NT2/D1 (cell line): ENCODE measurements around the gene KCNJ10.

Experiments
- DNase-seq: peaks from one replicate; pipeline ENCODE4 v3.0.0-alpha.2; 2011; ENCODE audit warnings: low read depth, low spot score
- H3K27me3 ChIP-seq: 2 replicates; pipeline ENCODE4 v1.6.0; 2011; ENCODE audit warnings: mild to moderate bottlenecking; ENCODE audit not compliant: insufficient read length, insufficient read depth
- H3K36me3 ChIP-seq: 2 replicates; pipeline ENCODE4 v1.6.1; 2011; ENCODE audit warnings: mild to moderate bottlenecking, low read length, mixed read lengths; ENCODE audit not compliant: insufficient read depth, insufficient read length
- H3K4me1 ChIP-seq: 2 replicates; pipeline ENCODE4 v1.5.1; 2011; ENCODE audit not compliant: insufficient read depth, insufficient read length
- H3K4me3 ChIP-seq: 2 replicates; pipeline ENCODE4 v1.5.1; 2011; ENCODE audit warnings: low read depth; ENCODE audit not compliant: insufficient read length
- H3K9ac ChIP-seq: 2 replicates; pipeline ENCODE4 v1.6.0; 2011; ENCODE audit warnings: low read depth; ENCODE audit not compliant: insufficient read length
- H3K9me3 ChIP-seq: 2 replicates; pipeline ENCODE4 v1.5.1; 2011; ENCODE audit warnings: mild to moderate bottlenecking, low read length; ENCODE audit not compliant: insufficient read depth
- SUZ12 ChIP-seq: IDR thresholded peaks from 2 replicates; pipeline ENCODE4 v1.6.1; 2011; ENCODE audit not compliant: insufficient read length, insufficient read depth; ENCODE audit errors: extremely low read depth
- YY1 ChIP-seq: IDR thresholded peaks from 2 replicates; pipeline ENCODE4 v1.6.1; 2011; ENCODE audit not compliant: insufficient read length, insufficient read depth
- ZNF274 ChIP-seq: IDR thresholded peaks from 2 replicates; pipeline ENCODE4 v1.6.1; 2011; ENCODE audit warnings: mild to moderate bottlenecking, low read depth, low read length

Gene KCNJ10

GRCh38 chr1:160086456-160086892, 16.5 kb upstream of the KCNJ10 start:
- Histone ChIP-seq H3K36me3 (peaks cover 26% of the 10 kb centered on the region), H3K9me3 (no peaks in the 10 kb centered on the region), H3K27me3 (peaks cover 14% of the 10 kb centered on the region), H3K4me3 (no peak overlapping the region), H3K9ac (no peak overlapping the region), H3K4me1 (peaks cover 2% of the 10 kb centered on the region)
- TF ChIP-seq ZNF274 (no peak), YY1 (no peak), SUZ12 (no peak)
- DNase-seq = no peak

GRCh38 chr1:160085686-160086455, 15.9 kb upstream of the KCNJ10 start:
- TF ChIP-seq ZNF274 (no peak), SUZ12 (no peak), YY1 (no peak)
- H3K27me3 ChIP-seq = peaks cover 15% of the 10 kb centered on the region
- H3K4me3 ChIP-seq = no peak overlapping the region

GRCh38 chr1:160084771-160085321, 14.9 kb upstream of the KCNJ10 start:
- peaks cover 11% of the 10 kb centered on the region for H3K36me3 ChIP-seq
- no peak for TF ChIP-seq ZNF274
- peaks cover 2% of the 10 kb centered on the region for H3K4me1 ChIP-seq
- H3K27me3 ChIP-seq = peaks cover 22% of the 10 kb centered on the region
- H3K9me3 ChIP-seq = no peaks in the 10 kb centered on the region
- H3K9ac ChIP-seq = no peak overlapping the region
- no peak overlapping the region for H3K4me3 ChIP-seq
- DNase-seq = no peak

More at GRCh38 chr1:160085686-160086455, 15.9 kb upstream of the KCNJ10 start:
- Histone ChIP-seq H3K9ac (peak overlapping the region; percentile 21), H3K9me3 (no peaks in the 10 kb centered on the region), H3K36me3 (peaks cover 20% of the 10 kb centered on the region), H3K4me1 (peaks cover 2% of the 10 kb centered on the region)
- peak; percentile 90 for DNase-seq

- no peaks in the 10 kb centered on the region for H3K9me3 ChIP-seq
- H3K9ac ChIP-seq = no peak overlapping the region
- peaks cover 11% of the 10 kb centered on the region for H3K36me3 ChIP-seq
- no peak for TF ChIP-seq SUZ12
- no peak for TF ChIP-seq YY1
- TF ChIP-seq ZNF274 = no peak
- peaks cover 2% of the 10 kb centered on the region for H3K4me1 ChIP-seq
- H3K4me3 ChIP-seq = no peak overlapping the region
- no peak for DNase-seq
- H3K27me3 ChIP-seq = peaks cover 22% of the 10 kb centered on the region
These were observed 14.2 kb upstream of the KCNJ10 start for GRCh38 chr1:160083968-160084770.

GRCh38 chr1:160082926-160083325, 13.0 kb upstream of the KCNJ10 start:
- DNase-seq = no peak
- Histone ChIP-seq H3K27me3 (peaks cover 22% of the 10 kb centered on the region), H3K9ac (no peak overlapping the region), H3K4me1 (peaks cover 5% of the 10 kb centered on the region), H3K4me3 (no peak overlapping the region), H3K9me3 (no peaks in the 10 kb centered on the region), H3K36me3 (peaks cover 8% of the 10 kb centered on the region)
- no peak for TF ChIP-seq SUZ12
- no peak for TF ChIP-seq YY1
- no peak for TF ChIP-seq ZNF274

GRCh38 chr1:160082487-160082886, 12.5 kb upstream of the KCNJ10 start:
- peaks cover 22% of the 10 kb centered on the region for H3K27me3 ChIP-seq
- H3K9me3 ChIP-seq = no peaks in the 10 kb centered on the region
- peaks cover 5% of the 10 kb centered on the region for H3K4me1 ChIP-seq
- no peak overlapping the region for H3K9ac ChIP-seq
- peaks cover 8% of the 10 kb centered on the region for H3K36me3 ChIP-seq
- no peak for TF ChIP-seq YY1
- TF ChIP-seq SUZ12 = no peak
- no peak for TF ChIP-seq ZNF274
- no peak for DNase-seq
- no peak overlapping the region for H3K4me3 ChIP-seq
